Measurements from ENCODE around the gene ALDH1A1. TPM values are rescaled to one million over a fixed set of nuclear protein-coding genes. Genes with fewer than 3 reads are reported as not detected.

The ALDH1A1 gene
- total RNA-seq, 2 experiments from 2014 or later, result not detected

DNA sequence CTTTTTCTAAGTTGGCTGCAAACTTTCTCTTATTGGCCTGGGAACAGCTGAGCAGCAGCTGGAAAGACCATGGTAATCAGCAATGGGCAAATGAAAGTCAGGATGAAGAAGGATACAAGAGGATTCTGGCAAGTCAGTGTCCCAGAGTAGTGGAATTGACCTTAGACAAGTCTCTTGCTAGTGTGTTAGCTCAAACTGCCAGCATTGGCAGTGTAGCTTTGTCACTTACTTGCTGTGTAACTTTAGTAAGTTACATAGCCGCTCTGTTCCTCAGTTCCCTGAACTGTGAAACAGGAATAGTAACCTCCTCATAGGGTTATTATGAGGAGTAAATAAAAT lies 3.6 kb downstream of the ALDH1A1 start:
- H3K4me2 ChIP-seq (ENCODE audit: low read length), result no peak overlapping the region
- TF ChIP-seq CTCF (conservative IDR thresholded peaks at IDR 0.05; ENCODE audit: low read length) (no peak), EZH2phosphoT487 (IDR thresholded peaks at IDR 0.05; ENCODE audit: borderline replicate concordance, low read depth, low read length) (no peak)
- no peak overlapping the region for H3K27ac ChIP-seq (ENCODE audit: low read depth, low read length, poor library complexity, severe bottlenecking)
- no peak overlapping the region for H3K4me3 ChIP-seq (ENCODE audit: low read depth, low read length, poor library complexity, severe bottlenecking)
- POLR2A ChIA-PET, result interaction anchor here (0.7 kb wide), 2 partner anchors 199 to 1522 kb away, joined by 3 read pairs; no protein-coding TSS in a partner anchor
- DNase-seq (ENCODE audit: low spot score), result no peak
- peaks cover 11% of the 10 kb centered on the region for H3K4me1 ChIP-seq (ENCODE audit: insufficient read depth, low read length, poor library complexity, severe bottlenecking)
- no peaks in the 10 kb centered on the region for H3K79me2 ChIP-seq (ENCODE audit: insufficient read depth, low read depth, low read length)
- H3K9me3 ChIP-seq (ENCODE audit: low read length), result no peaks in the 10 kb centered on the region
- CTCF ChIA-PET (ENCODE audit: unreplicated experiment), result no interaction called here
- H2AFZ ChIP-seq (ENCODE audit: low read length), result no peak overlapping the region
- H3K9me2 ChIP-seq (ENCODE audit: insufficient read depth, low read length), result no peaks in the 10 kb centered on the region
- no peaks in the 10 kb centered on the region for H4K20me1 ChIP-seq (ENCODE audit: insufficient read depth, low read length)
- intact Hi-C loops (cut with micrococcal nuclease; ENCODE audit: unreplicated experiment), result no loop called here
- H3K36me3 ChIP-seq (ENCODE audit: insufficient read depth, low read length), result no peaks in the 10 kb centered on the region
- no TSS peak for BruUV-seq (replicated peaks)

DNA sequence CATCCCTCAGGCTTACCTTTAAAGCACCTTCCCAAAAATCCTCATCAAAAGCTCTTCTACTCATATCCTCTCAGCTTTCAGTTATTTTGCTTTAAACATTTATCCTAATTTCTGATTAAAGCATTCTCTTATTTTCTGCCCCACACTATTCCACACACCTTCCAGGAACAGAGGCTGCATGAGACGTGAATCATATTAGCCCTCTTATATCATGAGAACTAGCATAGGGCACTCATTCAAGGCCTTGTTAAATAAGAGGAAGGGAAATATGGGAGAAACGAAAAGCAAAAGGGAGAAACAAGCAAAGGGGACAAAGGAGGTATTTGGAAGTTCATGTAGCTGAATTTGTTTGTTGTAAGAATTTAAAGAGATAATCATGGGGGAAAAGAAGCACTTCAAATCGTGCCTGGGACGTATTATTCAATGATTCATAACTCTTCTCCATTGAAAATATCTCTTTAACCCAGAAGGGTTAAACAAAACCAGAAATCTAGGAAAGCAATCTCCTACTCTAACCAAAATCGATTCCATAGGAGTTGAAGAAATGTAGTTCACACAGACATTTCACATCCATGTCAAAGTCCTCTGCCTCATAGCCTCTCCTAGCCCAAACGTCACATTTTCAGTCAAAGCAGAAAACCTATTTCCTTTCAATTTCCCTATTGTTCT lies 4.1 kb downstream of the ALDH1A1 start:
- Histone ChIP-seq H3K9me2 (ENCODE audit: insufficient read depth, low read length) (no peaks in the 10 kb centered on the region), H3K4me1 (ENCODE audit: insufficient read depth, low read length, poor library complexity, severe bottlenecking) (peaks cover 11% of the 10 kb centered on the region), H2AFZ (ENCODE audit: low read length) (no peak overlapping the region), H3K4me2 (ENCODE audit: low read length) (no peak overlapping the region), H3K36me3 (ENCODE audit: insufficient read depth, low read length) (no peaks in the 10 kb centered on the region), H3K27ac (ENCODE audit: low read depth, low read length, poor library complexity, severe bottlenecking) (no peak overlapping the region), H3K9me3 (ENCODE audit: low read length) (no peaks in the 10 kb centered on the region), H4K20me1 (ENCODE audit: insufficient read depth, low read length) (no peaks in the 10 kb centered on the region), H3K79me2 (ENCODE audit: insufficient read depth, low read depth, low read length) (no peaks in the 10 kb centered on the region), H3K4me3 (ENCODE audit: low read depth, low read length, poor library complexity, severe bottlenecking) (no peak overlapping the region)
- CTCF ChIA-PET (ENCODE audit: unreplicated experiment), result no interaction called here
- no peak for DNase-seq (ENCODE audit: low spot score)
- no TSS peak for BruUV-seq (replicated peaks)
- intact Hi-C loops (cut with micrococcal nuclease; ENCODE audit: unreplicated experiment), result no loop called here
- TF ChIP-seq CTCF (conservative IDR thresholded peaks at IDR 0.05; ENCODE audit: low read length) (no peak), EZH2phosphoT487 (IDR thresholded peaks at IDR 0.05; ENCODE audit: borderline replicate concordance, low read depth, low read length) (no peak)
- POLR2A ChIA-PET, result interaction anchor here (0.6 kb wide), 1 partner anchor 61 kb away, joined by 6 read pairs; no protein-coding TSS in a partner anchor

- Histone ChIP-seq H3K4me1 (ENCODE audit: insufficient read depth, low read length, poor library complexity, severe bottlenecking) (peaks cover 8% of the 10 kb centered on the region), H3K27ac (ENCODE audit: low read depth, low read length, poor library complexity, severe bottlenecking) (no peak overlapping the region), H3K4me2 (ENCODE audit: low read length) (no peak overlapping the region), H4K20me1 (ENCODE audit: insufficient read depth, low read length) (no peaks in the 10 kb centered on the region), H3K9me2 (ENCODE audit: insufficient read depth, low read length) (no peaks in the 10 kb centered on the region), H3K4me3 (ENCODE audit: low read depth, low read length, poor library complexity, severe bottlenecking) (no peak overlapping the region), H2AFZ (ENCODE audit: low read length) (no peak overlapping the region), H3K36me3 (ENCODE audit: insufficient read depth, low read length) (no peaks in the 10 kb centered on the region), H3K79me2 (ENCODE audit: insufficient read depth, low read depth, low read length) (no peaks in the 10 kb centered on the region), H3K9me3 (ENCODE audit: low read length) (no peaks in the 10 kb centered on the region)
- ChIA-PET CTCF (ENCODE audit: unreplicated experiment) (no interaction called here), POLR2A (interaction anchor here (0.7 to 1.0 kb wide), 2 partner anchors 176 to 313 kb away, joined by 3 to 4 read pairs; no protein-coding TSS in a partner anchor)
- no peak for DNase-seq (ENCODE audit: low spot score)
- intact Hi-C loops (cut with micrococcal nuclease; ENCODE audit: unreplicated experiment), result no loop called here
- no peak for TF ChIP-seq CTCF (conservative IDR thresholded peaks at IDR 0.05; ENCODE audit: low read length)
- TF ChIP-seq EZH2phosphoT487 (IDR thresholded peaks at IDR 0.05; ENCODE audit: borderline replicate concordance, low read depth, low read length), result no peak
- BruUV-seq (replicated peaks), result no TSS peak
These were observed 4.8 kb downstream of the ALDH1A1 start for GRCh38 chr9:72947984-72948465.
